Astrocyte (in vitro differentiated cells and primary cell): ENCODE measurements around the gene IGF2R.

ENCODE experiments used
- CTCF ChIP-seq: IDR thresholded peaks from 2 replicates; pipeline ENCODE4 v1.5.1; 2011; ENCODE audit warnings: low read depth, mild to moderate bottlenecking, inconsistent platforms, low read length, moderate library complexity; ENCODE audit not compliant: insufficient read depth
- EZH2 ChIP-seq: IDR thresholded peaks from 2 replicates; pipeline ENCODE4 v1.6.1; 2012; ENCODE audit warnings: mild to moderate bottlenecking, low read length, inconsistent platforms; ENCODE audit not compliant: insufficient read depth

- TF ChIP-seq CTCF (no peak), EZH2 (no peak)
Observed at GRCh38 chr6:159933077-159933476, 35.8 kb upstream of the IGF2R start.
